PC-3 (cell line): Measurements from ENCODE around the gene NEDD9. TPM values are rescaled to one million over a fixed set of nuclear protein-coding genes. Genes with fewer than 3 reads are reported as not detected.

Experiments used
- ATAC-seq: fragments of 200-7000 bp; cut with Tn5 transposase; 2 replicates; pipeline ENCODE4 v1.9.1; 2020; ENCODE audit warnings: mild to moderate bottlenecking, moderate library complexity
- BruUV-seq: library from RNA; stranded (reverse); fragments of 400-500 nt; replicated peaks from 2 replicates; lab custom pipeline; 2021; lab: Mats Ljungman, UMichigan
- CTCF ChIA-PET: fragments of 300-600 bp; sonication (Branson Sonifier 250); formaldehyde crosslinking; loops from one replicate; lab custom pipeline; 2022; ENCODE audit warnings: antibody characterized with exemption; lab: Charles Lee
- POLR2A ChIA-PET: fragments of 300-600 bp; sonication (Branson Sonifier 250); formaldehyde crosslinking; loops from one replicate; lab custom pipeline; 2022; ENCODE audit warnings: antibody characterized with exemption; ENCODE audit not compliant: unreplicated experiment; lab: Charles Lee
- DNase-seq: peaks from one replicate; pipeline ENCODE4 v3.0.0-alpha.2; 2015
- H2AFZ ChIP-seq: fragments of 300-600 bp; sonication (generic); 2 replicates; pipeline ENCODE4 v1.6.0; 2016; ENCODE audit warnings: antibody characterized with exemption, low read length
- H3F3A ChIP-seq: fragments of 300-600 bp; sonication (generic); one replicate; pipeline ENCODE4 v1.6.0; 2017; ENCODE audit warnings: antibody characterized with exemption, low read length, control low read depth, mild to moderate bottlenecking; ENCODE audit not compliant: unreplicated experiment
- H3K27ac ChIP-seq: fragments of 300-600 bp; sonication (generic); 2 replicates; pipeline ENCODE4 v1.5.1; 2016; ENCODE audit warnings: mild to moderate bottlenecking, low read length
- H3K27me3 ChIP-seq: fragments of 300-600 bp; sonication (generic); 2 replicates; pipeline ENCODE4 v1.6.1; 2016; ENCODE audit warnings: low read length, mixed read lengths
- H3K36me3 ChIP-seq: fragments of 300-600 bp; sonication (generic); 2 replicates; pipeline ENCODE4 v1.6.1; 2016; ENCODE audit warnings: low read depth, mixed run types, low read length, mixed read lengths
- H3K4me1 ChIP-seq: fragments of 300-600 bp; sonication (generic); 2 replicates; pipeline ENCODE4 v1.5.1; 2016; ENCODE audit warnings: low read length; ENCODE audit not compliant: insufficient read depth
- H3K4me2 ChIP-seq: fragments of 300-600 bp; sonication (generic); 2 replicates; pipeline ENCODE4 v1.6.0; 2016; ENCODE audit warnings: low read length
- H3K4me3 ChIP-seq: fragments of 300-600 bp; sonication (generic); 2 replicates; pipeline ENCODE4 v1.5.1; 2016; ENCODE audit warnings: mild to moderate bottlenecking, low read length, mixed read lengths
- H3K79me2 ChIP-seq: fragments of 300-600 bp; sonication (generic); 2 replicates; pipeline ENCODE4 v1.6.1; 2017; ENCODE audit warnings: low read length, mixed read lengths
- H3K9ac ChIP-seq: fragments of 300-600 bp; sonication (generic); 2 replicates; pipeline ENCODE4 v1.6.0; 2016; ENCODE audit warnings: mild to moderate bottlenecking, low read length
- H3K9me2 ChIP-seq: fragments of 300-600 bp; sonication (generic); replicated peaks from 2 replicates; pipeline ENCODE4 v1.6.1; 2016; ENCODE audit warnings: mixed run types, low read length, mixed read lengths
- H3K9me3 ChIP-seq: fragments of 300-600 bp; sonication (generic); 2 replicates; pipeline ENCODE4 v1.6.1; 2016; ENCODE audit warnings: low read length, mixed read lengths
- H4K20me1 ChIP-seq: fragments of 300-600 bp; sonication (generic); 2 replicates; pipeline ENCODE4 v1.6.1; 2016; ENCODE audit warnings: low read length, mixed read lengths
- EZH2 ChIP-seq: fragments of 300-600 bp; sonication (generic); IDR thresholded peaks from one replicate; pipeline ENCODE4 v1.6.1; 2017; ENCODE audit warnings: antibody characterized with exemption, mild to moderate bottlenecking, low read length; ENCODE audit not compliant: unreplicated experiment
- EZH2phosphoT487 ChIP-seq: fragments of 300-600 bp; sonication (generic); IDR thresholded peaks from 2 replicates; pipeline ENCODE4 v1.6.1; 2018; ENCODE audit warnings: mild to moderate bottlenecking, antibody characterized with exemption, low read length, borderline replicate concordance
- intact Hi-C: fragments of 100-400 bp; cut with micrococcal nuclease; formaldehyde crosslinking; loops from 2 replicates; pipeline ENCODE4 v1.9.0; 2023
- total RNA-seq: library from RNA; depleted of rRNA; stranded (reverse); fragments of >200 nt; gene quantifications from 2 replicates; pipeline ENCODE4 v1.2.3, GENCODE V29; 2014
- TF ChIP-seq, protein P1 (sequence below): fragments of 300-600 bp; sonication (generic); conservative IDR thresholded peaks from 2 replicates; pipeline ENCODE4 v1.5.1; 2017; ENCODE audit warnings: antibody characterized with exemption, low read depth, mild to moderate bottlenecking, low read length

The NEDD9 gene
- total RNA-seq, 1 experiment from 2014 or later: 12.1 TPM

DNA sequence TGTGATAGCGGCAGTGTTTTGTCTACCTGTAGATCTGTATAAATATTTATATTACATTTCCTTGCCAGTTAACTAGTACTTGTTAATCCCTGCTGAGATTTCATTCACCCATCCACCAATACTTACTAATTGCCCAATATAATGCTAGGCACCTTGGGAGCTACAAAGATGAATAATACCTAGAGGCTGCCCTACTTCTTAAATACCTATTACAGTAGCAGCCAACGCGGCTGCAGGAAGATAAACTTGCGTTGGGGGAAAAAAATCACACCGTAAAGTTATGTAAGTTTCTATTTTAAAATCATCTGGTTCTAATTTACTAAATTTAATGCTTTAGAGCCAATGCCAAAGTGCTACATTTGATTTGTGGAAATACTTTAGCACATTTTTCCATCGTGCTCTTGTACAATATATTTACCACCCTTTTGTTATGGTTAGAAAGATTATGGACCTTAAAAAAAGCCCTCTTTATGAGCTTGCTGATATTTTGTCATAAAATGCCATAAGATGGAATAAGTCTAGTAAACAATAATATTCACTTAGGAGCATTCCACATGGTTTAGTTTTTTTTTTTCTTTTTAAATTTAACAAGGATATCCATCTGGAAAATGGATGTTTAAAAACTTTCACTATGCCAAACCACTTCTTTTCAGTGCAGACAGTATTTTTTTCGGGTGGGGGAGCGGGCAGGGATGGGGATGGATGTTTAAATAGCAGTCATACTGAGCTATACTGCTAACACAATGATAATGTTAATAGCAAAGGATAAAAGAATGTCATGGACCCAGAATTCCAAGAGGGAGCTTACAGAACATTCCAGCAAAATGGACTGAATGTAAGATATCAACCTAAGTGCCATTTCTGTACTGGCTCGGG, 13.2 kb upstream of the NEDD9 start:
- ChIA-PET CTCF (no interaction called here), POLR2A (interaction anchor here (0.6 kb wide), 1 partner anchor 12 kb away, joined by 4 read pairs; no protein-coding TSS in a partner anchor)
- H3K4me2 ChIP-seq: no peak overlapping the region
- ATAC-seq: no peak
- H3K9me2 ChIP-seq: no peaks in the 10 kb centered on the region
- H4K20me1 ChIP-seq: no peaks in the 10 kb centered on the region
- intact Hi-C loops: no loop called here
- H3K79me2 ChIP-seq: no peaks in the 10 kb centered on the region
- no TSS peak for BruUV-seq
- H3K4me3 ChIP-seq: no peak overlapping the region
- no peaks in the 10 kb centered on the region for H3K36me3 ChIP-seq
- H3K9ac ChIP-seq: no peak overlapping the region
- H3K4me1 ChIP-seq: no peaks in the 10 kb centered on the region
- H3K9me3 ChIP-seq: no peaks in the 10 kb centered on the region
- H3F3A ChIP-seq: no peaks in the 10 kb centered on the region
- DNase-seq: no peak
- H3K27me3 ChIP-seq: no peaks in the 10 kb centered on the region
- H3K27ac ChIP-seq: no peak overlapping the region
- no peak overlapping the region for H2AFZ ChIP-seq
- no peak for TF ChIP-seq EZH2phosphoT487
- no peak for TF ChIP-seq EZH2
- TF ChIP-seq, protein P1, sequence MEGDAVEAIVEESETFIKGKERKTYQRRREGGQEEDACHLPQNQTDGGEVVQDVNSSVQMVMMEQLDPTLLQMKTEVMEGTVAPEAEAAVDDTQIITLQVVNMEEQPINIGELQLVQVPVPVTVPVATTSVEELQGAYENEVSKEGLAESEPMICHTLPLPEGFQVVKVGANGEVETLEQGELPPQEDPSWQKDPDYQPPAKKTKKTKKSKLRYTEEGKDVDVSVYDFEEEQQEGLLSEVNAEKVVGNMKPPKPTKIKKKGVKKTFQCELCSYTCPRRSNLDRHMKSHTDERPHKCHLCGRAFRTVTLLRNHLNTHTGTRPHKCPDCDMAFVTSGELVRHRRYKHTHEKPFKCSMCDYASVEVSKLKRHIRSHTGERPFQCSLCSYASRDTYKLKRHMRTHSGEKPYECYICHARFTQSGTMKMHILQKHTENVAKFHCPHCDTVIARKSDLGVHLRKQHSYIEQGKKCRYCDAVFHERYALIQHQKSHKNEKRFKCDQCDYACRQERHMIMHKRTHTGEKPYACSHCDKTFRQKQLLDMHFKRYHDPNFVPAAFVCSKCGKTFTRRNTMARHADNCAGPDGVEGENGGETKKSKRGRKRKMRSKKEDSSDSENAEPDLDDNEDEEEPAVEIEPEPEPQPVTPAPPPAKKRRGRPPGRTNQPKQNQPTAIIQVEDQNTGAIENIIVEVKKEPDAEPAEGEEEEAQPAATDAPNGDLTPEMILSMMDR: no peak

GRCh38 chr6:11244387-11245126, 12.1 kb upstream of the NEDD9 start:
- no peak overlapping the region for H3K9ac ChIP-seq
- BruUV-seq: no TSS peak
- POLR2A ChIA-PET: no interaction called here

More at GRCh38 chr6:11244387-11245126, 12.1 kb upstream of the NEDD9 start:
- TF ChIP-seq, protein P1: no peak
- TF ChIP-seq EZH2 (no peak), EZH2phosphoT487 (no peak)
- Histone ChIP-seq H3K4me2 (no peak overlapping the region), H3K79me2 (no peaks in the 10 kb centered on the region), H3K4me1 (no peaks in the 10 kb centered on the region), H3F3A (no peaks in the 10 kb centered on the region), H3K9me3 (no peaks in the 10 kb centered on the region), H3K27ac (no peak overlapping the region), H4K20me1 (no peaks in the 10 kb centered on the region), H3K27me3 (no peaks in the 10 kb centered on the region), H3K4me3 (no peak overlapping the region), H3K36me3 (no peaks in the 10 kb centered on the region), H2AFZ (no peak overlapping the region), H3K9me2 (no peaks in the 10 kb centered on the region)
- DNase-seq (no peak), ATAC-seq (no peak)
- CTCF ChIA-PET: no interaction called here
- intact Hi-C loops: no loop called here
